HL-60 (cell line): ENCODE results near the gene DCAKD.

Experiments
- GABPA ChIP-seq: IDR thresholded peaks from 2 replicates; pipeline ENCODE4 v1.6.1; 2012; ENCODE audit warnings: low read depth
- POLR2AphosphoS5 ChIP-seq: IDR thresholded peaks from 2 replicates; pipeline ENCODE4 v1.6.1; 2012; ENCODE audit warnings: low read depth

GRCh38 chr17:45008216-45008615, 43.2 kb downstream of the DCAKD start:
- no peak for TF ChIP-seq GABPA
- no peak for TF ChIP-seq POLR2AphosphoS5
